H1 (cell line): Measurements from ENCODE around the gene FTHL17. TPM values are rescaled to one million over a fixed set of nuclear protein-coding genes. Genes with fewer than 3 reads are reported as not detected.

Experiments
- CTCF ChIA-PET: fragments of 300-600 bp; sonication (Branson Sonifier 250); formaldehyde crosslinking; loops from one replicate; lab custom pipeline; 2021; ENCODE audit not compliant: partially characterized antibody; lab: Charles Lee
- POLR2A ChIA-PET: fragments of 300-600 bp; sonication (Branson Sonifier 250); formaldehyde crosslinking; loops from one replicate; lab custom pipeline; 2021; ENCODE audit warnings: inconsistent platforms; ENCODE audit not compliant: partially characterized antibody; lab: Charles Lee
- DNase-seq, 2 experiments: peaks; one replicate each; pipeline versions ENCODE4 v3.0.0 to v3.0.0-alpha.2; 2010 to 2022; ENCODE audit warnings: low spot score in 2 of 2, low read depth in 1 of 2, mixed read lengths in 1 of 2
- FAIRE-seq: peaks from 2 replicates; lab custom pipeline; 2011; peaks lifted over from hg19 to GRCh38; lab: Jason Lieb, UNC
- H2AFZ ChIP-seq: 2 replicates; pipeline ENCODE4 v1.8.1; 2012; ENCODE audit warnings: low read length, inconsistent platforms
- H2AK5ac ChIP-seq: 2 replicates; pipeline ENCODE4 v1.6.1; 2013; ENCODE audit warnings: low read depth, low read length
- H2BK120ac ChIP-seq: replicated peaks from 2 replicates; pipeline ENCODE3; 2013; ENCODE audit warnings: low read depth, low read length, inconsistent platforms
- H2BK12ac ChIP-seq: 2 replicates; pipeline ENCODE4 v1.6.1; 2013; ENCODE audit warnings: low read depth, low read length
- H2BK15ac ChIP-seq: 2 replicates; pipeline ENCODE4 v1.6.1; 2013; ENCODE audit warnings: low read length
- H2BK20ac ChIP-seq: 2 replicates; pipeline ENCODE4 v1.6.1; 2013; ENCODE audit warnings: low read length
- H2BK5ac ChIP-seq: 2 replicates; pipeline ENCODE4 v1.6.1; 2013; ENCODE audit warnings: low read depth, low read length
- H3K14ac ChIP-seq: 2 replicates; pipeline ENCODE4 v1.6.1; 2013; ENCODE audit warnings: inconsistent platforms; ENCODE audit not compliant: insufficient read length
- H3K18ac ChIP-seq: 2 replicates; pipeline ENCODE4 v1.6.1; 2013; ENCODE audit warnings: low read length; ENCODE audit errors: extremely low read depth
- H3K23ac ChIP-seq: 2 replicates; pipeline ENCODE4 v1.6.1; 2013; ENCODE audit warnings: inconsistent platforms; ENCODE audit not compliant: insufficient read length
- H3K23me2 ChIP-seq: 2 replicates; pipeline ENCODE4 v1.6.1; 2013; ENCODE audit warnings: low read depth, low read length
- H3K27ac ChIP-seq: 2 replicates; pipeline ENCODE4 v1.6.1; 2011; ENCODE audit warnings: low read depth, low read length, inconsistent platforms
- H3K27me3 ChIP-seq, 4 experiments: replicated peaks in 1 of 4; 1 replicate in 1 of 4; 2 replicates in 3 of 4; pipeline versions ENCODE4 v1.6.1 to v1.8.1; 2011 to 2013; ENCODE audit warnings: low read length in 3 of 4, mild to moderate bottlenecking in 3 of 4, inconsistent platforms in 2 of 4, mixed read lengths in 2 of 4, moderate library complexity in 1 of 4; ENCODE audit not compliant: control insufficient read depth in 3 of 4, insufficient read depth in 3 of 4; ENCODE audit errors: extremely low read depth in 1 of 4
- H3K36me3 ChIP-seq, 4 experiments: 2 replicates each; pipeline versions ENCODE4 v1.6.1 to v1.8.1; 2011 to 2013; ENCODE audit warnings: mild to moderate bottlenecking in 4 of 4, low read length in 3 of 4, moderate library complexity in 2 of 4, control low read depth in 1 of 4, inconsistent platforms in 1 of 4; ENCODE audit not compliant: insufficient read depth in 4 of 4, control insufficient read depth in 2 of 4
- H3K4ac ChIP-seq: replicated peaks from 2 replicates; pipeline ENCODE3; 2013; ENCODE audit warnings: low read length, low read depth, mixed read lengths, inconsistent platforms; ENCODE audit not compliant: insufficient read length
- H3K4me1 ChIP-seq, 4 experiments: replicated peaks in 1 of 4; 1 replicate in 1 of 4; 2 replicates in 3 of 4; pipeline versions ENCODE4 v1.6.1 to v1.8.1; 2011 to 2013; ENCODE audit warnings: low read length in 3 of 4, inconsistent platforms in 2 of 4, mixed read lengths in 1 of 4; ENCODE audit not compliant: insufficient read depth in 4 of 4, control insufficient read depth in 3 of 4
- H3K4me2 ChIP-seq, 2 experiments: 2 replicates each; pipeline versions ENCODE4 v1.6.1 to v1.8.1; 2011 to 2013; ENCODE audit warnings: low read depth in 2 of 2, low read length in 2 of 2, control low read depth in 1 of 2, inconsistent platforms in 1 of 2, mild to moderate bottlenecking in 1 of 2; ENCODE audit not compliant: insufficient read depth in 1 of 2
- H3K4me3 ChIP-seq, 4 experiments: fragments of 200-600, 300-600 bp in 1 of 4; sonication (generic), shearing (Covaris generic), sonication (Bioruptor Twin) in 1 of 4; 2 replicates each; pipeline versions ENCODE4 v1.5.1 to v1.8.1; 2011 to 2016; ENCODE audit warnings: low read length in 4 of 4, low read depth in 3 of 4, control low read depth in 2 of 4, inconsistent platforms in 2 of 4, mild to moderate bottlenecking in 2 of 4, mixed read lengths in 1 of 4, moderate library complexity in 1 of 4; ENCODE audit not compliant: insufficient read depth in 2 of 4; ENCODE audit errors: extremely low read depth in 1 of 4
- H3K56ac ChIP-seq: replicated peaks from 2 replicates; pipeline ENCODE3; 2013; ENCODE audit warnings: low read depth, mild to moderate bottlenecking, mixed read lengths, low read length, inconsistent platforms; ENCODE audit not compliant: insufficient read length
- H3K79me1 ChIP-seq: 2 replicates; pipeline ENCODE4 v1.6.1; 2013; ENCODE audit warnings: low read depth, low read length, control low read depth
- H3K79me2 ChIP-seq, 2 experiments: 2 replicates each; pipeline versions ENCODE4 v1.6.1 to v1.8.1; 2012 to 2013; ENCODE audit warnings: low read length in 2 of 2, mild to moderate bottlenecking in 2 of 2, inconsistent platforms in 1 of 2; ENCODE audit not compliant: insufficient read depth in 2 of 2, control insufficient read depth in 1 of 2
- H3K9ac ChIP-seq, 4 experiments: replicated peaks in 1 of 4; 1 replicate in 1 of 4; 2 replicates in 3 of 4; pipeline versions ENCODE4 v1.6.1 to v1.8.1; 2011 to 2013; ENCODE audit warnings: low read depth in 3 of 4, low read length in 3 of 4, control low read depth in 2 of 4, mild to moderate bottlenecking in 2 of 4, moderate library complexity in 2 of 4, inconsistent platforms in 1 of 4; ENCODE audit errors: extremely low read depth in 1 of 4
- H3K9me3 ChIP-seq, 2 experiments: 2 replicates each; pipeline versions ENCODE4 v1.6.1 to v1.8.1; 2012 to 2013; ENCODE audit warnings: mild to moderate bottlenecking in 2 of 2, moderate library complexity in 2 of 2, control low read depth in 1 of 2, inconsistent platforms in 1 of 2, low read depth in 1 of 2, low read length in 1 of 2, mixed read lengths in 1 of 2; ENCODE audit not compliant: insufficient read depth in 2 of 2
- H4K20me1 ChIP-seq, 2 experiments: replicated peaks in 1 of 2; 2 replicates each; pipeline versions ENCODE3 to v1.8.1; 2011 to 2013; ENCODE audit warnings: inconsistent platforms in 2 of 2, low read length in 2 of 2, mild to moderate bottlenecking in 1 of 2; ENCODE audit not compliant: insufficient read depth in 2 of 2, control insufficient read depth in 1 of 2
- H4K5ac ChIP-seq: 2 replicates; pipeline ENCODE4 v1.6.1; 2013; ENCODE audit warnings: low read length, low read depth, mixed read lengths, inconsistent platforms; ENCODE audit not compliant: insufficient read length
- H4K8ac ChIP-seq: 2 replicates; pipeline ENCODE4 v1.8.0; 2013; ENCODE audit warnings: mild to moderate bottlenecking, moderate library complexity, low read length, inconsistent platforms; ENCODE audit not compliant: insufficient read depth; ENCODE audit errors: extremely low read depth
- H4K91ac ChIP-seq: replicated peaks from 2 replicates; pipeline ENCODE3; 2013; ENCODE audit warnings: low read length, mixed read lengths, inconsistent platforms; ENCODE audit not compliant: insufficient read length
- CBX8 ChIP-seq: fragments of 300-800, 300-1000 bp; sonication (generic); IDR thresholded peaks from 2 replicates; pipeline ENCODE4 v1.7.1; 2016; ENCODE audit warnings: low read depth, low read length, borderline replicate concordance
- CTBP2 ChIP-seq: IDR thresholded peaks from 2 replicates; pipeline ENCODE4 v1.7.0; 2011; ENCODE audit warnings: borderline replicate concordance, mild to moderate bottlenecking, moderate library complexity, mixed read lengths, low read length; ENCODE audit not compliant: insufficient read depth, insufficient read length
- EP300 ChIP-seq, 2 experiments: IDR thresholded peaks; 1 replicate in 1 of 2; 2 replicates in 1 of 2; pipeline ENCODE4 v1.6.1; 2011 to 2012; ENCODE audit warnings: low read depth in 2 of 2, low read length in 2 of 2, mild to moderate bottlenecking in 2 of 2, borderline replicate concordance in 1 of 2, inconsistent platforms in 1 of 2, moderate library complexity in 1 of 2
- FOSL1 ChIP-seq: IDR thresholded peaks from 2 replicates; pipeline ENCODE4 v1.6.1; 2011; ENCODE audit warnings: mild to moderate bottlenecking, low read depth, low read length, moderate library complexity; ENCODE audit not compliant: insufficient read depth
- MAFK ChIP-seq: IDR thresholded peaks from 2 replicates; pipeline ENCODE4 v1.6.1; 2012; ENCODE audit warnings: low read depth, mild to moderate bottlenecking, improper control_type of control experiment, low read length
- NANOG ChIP-seq: IDR thresholded peaks from 2 replicates; pipeline ENCODE4 v1.6.1; 2011; ENCODE audit warnings: low read length, low read depth, mild to moderate bottlenecking, inconsistent platforms; ENCODE audit not compliant: insufficient read depth, poor library complexity, severe bottlenecking
- RBBP5 ChIP-seq: IDR thresholded peaks from 2 replicates; pipeline ENCODE4 v1.7.1; 2012; ENCODE audit warnings: low read depth, mild to moderate bottlenecking, inconsistent platforms, low read length, moderate library complexity, borderline replicate concordance
- SP2 ChIP-seq: IDR thresholded peaks from 2 replicates; pipeline ENCODE4 v1.6.1; 2012; ENCODE audit warnings: mild to moderate bottlenecking, low read length, inconsistent platforms
- ZNF274 ChIP-seq: IDR thresholded peaks from 2 replicates; pipeline ENCODE4 v1.7.0; 2012; ENCODE audit warnings: low read length, borderline replicate concordance; ENCODE audit errors: extremely low read depth
- WGBS, 2 experiments: shearing (Covaris generic) in 1 of 2; methylation state at CpG; one replicate each; pipeline versions ENCODE4 v1.1.6 to v1.1.7; 2013 to 2015; ENCODE audit warnings: low lambda C conversion rate in 2 of 2, mixed read lengths in 2 of 2, inconsistent platforms in 1 of 2, low coverage in 1 of 2, missing lambda C conversion rate in 1 of 2; ENCODE audit not compliant: insufficient replicate concordance in 2 of 2, insufficient coverage in 1 of 2, insufficient read length in 1 of 2; ENCODE audit errors: extremely low coverage in 1 of 2, missing lambda C conversion rate in 1 of 2; 5-methylcytosine and 5-hydroxymethylcytosine counted together
- polyA plus RNA-seq, 7 experiments: library from polyadenylated mRNA; depleted of rRNA in 3 of 7; stranded (reverse) in 5 of 7; unstranded in 2 of 7; fragments of >200 nt in 5 of 7; fragments of 200-250 nt in 2 of 7; gene quantifications; 1 replicate in 5 of 7; 2 replicates in 1 of 7; 4 replicates in 1 of 7; pipeline versions ENCODE4 v1.2.1 to v1.2.3, GENCODE V29; 2011 to 2013; ENCODE audit warnings: missing spikeins in 2 of 7, mixed read lengths in 2 of 7
- total RNA-seq: library from RNA; stranded (reverse); fragmentation: NEBNext Ultra II Directional; extraction: Animal tissue kit (Norgen Biotek cat#: 25700); gene quantifications from 2 replicates; pipeline ENCODE4 v1.2.1, GENCODE V29; 2021
- TF ChIP-seq, protein P1 (sequence below), 3 experiments: IDR thresholded peaks; 1 replicate in 2 of 3; 2 replicates in 1 of 3; pipeline versions ENCODE4 v1.5.1 to v1.6.1; 2011; ENCODE audit warnings: low read length in 3 of 3, mild to moderate bottlenecking in 3 of 3, inconsistent platforms in 2 of 3, low read depth in 1 of 3, moderate library complexity in 1 of 3; ENCODE audit not compliant: insufficient read depth in 1 of 3; ENCODE audit errors: control extremely low read depth in 1 of 3

Gene FTHL17
- total and polyA plus RNA-seq, 2 of the 8 experiments (the other 6 are each of a cell fraction or from before 2014, with no cell fraction given), result not detected

GRCh38 chrX:31099536-31100090 lies 27.8 kb upstream of the FTHL17 start:
- DNase-seq, result no peak
- no peak overlapping the region for H3K18ac ChIP-seq
- H3K4ac ChIP-seq, result no peak overlapping the region
- no peak for FAIRE-seq
- H3K27ac ChIP-seq, result no peak overlapping the region
- no peak overlapping the region for H2AK5ac ChIP-seq
- H3K4me2 ChIP-seq, result no peak overlapping the region
- H2BK120ac ChIP-seq, result no peak overlapping the region
- no peak overlapping the region for H3K9ac ChIP-seq
- H2AFZ ChIP-seq, result no peak overlapping the region
- no peak overlapping the region for H4K5ac ChIP-seq
- no peaks in the 10 kb centered on the region for H3K9me3 ChIP-seq
- H3K4me3 ChIP-seq, result no peak overlapping the region
- ChIA-PET POLR2A (no interaction called here), CTCF (interaction anchor here (0.7 kb wide), 1 partner anchor 54 kb away, joined by 3 read pairs; no protein-coding TSS in a partner anchor)
- no peak overlapping the region for H4K8ac ChIP-seq
- no peak overlapping the region for H4K91ac ChIP-seq
- no peak overlapping the region for H3K23ac ChIP-seq
- H3K79me1 ChIP-seq, result no peaks in the 10 kb centered on the region
- H3K79me2 ChIP-seq, result no peaks in the 10 kb centered on the region
- H2BK15ac ChIP-seq, result no peak overlapping the region
- no peaks in the 10 kb centered on the region for H4K20me1 ChIP-seq
- no peak overlapping the region for H2BK12ac ChIP-seq
- H3K36me3 ChIP-seq, result no peaks in the 10 kb centered on the region
- H3K14ac ChIP-seq, result no peak overlapping the region
- no peak overlapping the region for H2BK5ac ChIP-seq
- H3K27me3 ChIP-seq, result no peaks in the 10 kb centered on the region
- H2BK20ac ChIP-seq, result no peak overlapping the region
- H3K56ac ChIP-seq, result no peak overlapping the region
- H3K4me1 ChIP-seq, result no peaks in the 10 kb centered on the region
- 77% methylated on average over 2 of the region's 2 CpGs; no CpG with 5 or more reads in 1 of the 2 experiments for WGBS, 2 experiments
- no peaks in the 10 kb centered on the region for H3K23me2 ChIP-seq
- TF ChIP-seq CTBP2, result no peak
- TF ChIP-seq FOSL1, result no peak
- TF ChIP-seq ZNF274, result no peak
- TF ChIP-seq EP300 (IDR thresholded peaks at IDR 0.05; ENCODE audit: borderline replicate concordance in 1 of 2, low read depth in 2 of 2, low read length in 2 of 2), result no peak
- TF ChIP-seq CBX8, result no peak
- no peak for TF ChIP-seq NANOG
- TF ChIP-seq, protein P1, sequence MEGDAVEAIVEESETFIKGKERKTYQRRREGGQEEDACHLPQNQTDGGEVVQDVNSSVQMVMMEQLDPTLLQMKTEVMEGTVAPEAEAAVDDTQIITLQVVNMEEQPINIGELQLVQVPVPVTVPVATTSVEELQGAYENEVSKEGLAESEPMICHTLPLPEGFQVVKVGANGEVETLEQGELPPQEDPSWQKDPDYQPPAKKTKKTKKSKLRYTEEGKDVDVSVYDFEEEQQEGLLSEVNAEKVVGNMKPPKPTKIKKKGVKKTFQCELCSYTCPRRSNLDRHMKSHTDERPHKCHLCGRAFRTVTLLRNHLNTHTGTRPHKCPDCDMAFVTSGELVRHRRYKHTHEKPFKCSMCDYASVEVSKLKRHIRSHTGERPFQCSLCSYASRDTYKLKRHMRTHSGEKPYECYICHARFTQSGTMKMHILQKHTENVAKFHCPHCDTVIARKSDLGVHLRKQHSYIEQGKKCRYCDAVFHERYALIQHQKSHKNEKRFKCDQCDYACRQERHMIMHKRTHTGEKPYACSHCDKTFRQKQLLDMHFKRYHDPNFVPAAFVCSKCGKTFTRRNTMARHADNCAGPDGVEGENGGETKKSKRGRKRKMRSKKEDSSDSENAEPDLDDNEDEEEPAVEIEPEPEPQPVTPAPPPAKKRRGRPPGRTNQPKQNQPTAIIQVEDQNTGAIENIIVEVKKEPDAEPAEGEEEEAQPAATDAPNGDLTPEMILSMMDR (IDR thresholded peaks at IDR 0.05; ENCODE audit: control extremely low read depth in 1 of 3, insufficient read depth in 1 of 3, low read depth in 1 of 3, low read length in 3 of 3), result no peak
- no peak for TF ChIP-seq SP2
- TF ChIP-seq MAFK, result no peak
- TF ChIP-seq RBBP5, result no peak
